GM21619 (cell line): ENCODE results near the gene CALU.

Source experiments
- ATAC-seq: cut with Tn5 transposase; IDR thresholded peaks from one replicate; pipeline ENCODE4 v1.9.1; 2021; ENCODE audit not compliant: unreplicated experiment

CALU gene

GRCh38 chr7:128739048-128739962 is at the start of gene CALU:
Gene CALU (plus strand): TSS chr7:128739359. CDS start chr7:128748584, 9,225 bp downstream.
- peak; percentile 98 for ATAC-seq

GRCh38 chr7:128691227-128691626 is 47.9 kb upstream of the CALU start:
- no peak for ATAC-seq

GRCh38 chr7:128692623-128693270 is 46.4 kb upstream of the CALU start:
- ATAC-seq = no peak

GRCh38 chr7:128693373-128694015 is 45.7 kb upstream of the CALU start:
- ATAC-seq = no peak

- no peak for ATAC-seq
Observed at GRCh38 chr7:128694738-128695137, 44.4 kb upstream of the CALU start.

GRCh38 chr7:128697302-128697905 is 41.8 kb upstream of the CALU start:
- no peak for ATAC-seq

GRCh38 chr7:128699196-128699712 is 39.9 kb upstream of the CALU start:
- ATAC-seq = no peak

GRCh38 chr7:128699895-128700294 is 39.3 kb upstream of the CALU start:
- ATAC-seq = no peak

GRCh38 chr7:128701062-128701785 is 37.9 kb upstream of the CALU start:
- ATAC-seq = no peak

- ATAC-seq = no peak
Observed at GRCh38 chr7:128703609-128704241, 35.4 kb upstream of the CALU start.

- ATAC-seq = no peak
Observed at GRCh38 chr7:128705891-128706333, 33.2 kb upstream of the CALU start.

- no peak for ATAC-seq
Observed at GRCh38 chr7:128707752-128708151, 31.4 kb upstream of the CALU start.

- no peak for ATAC-seq
Observed at GRCh38 chr7:128708235-128708634, 30.9 kb upstream of the CALU start.

GRCh38 chr7:128708824-128709223 is 30.3 kb upstream of the CALU start:
- no peak for ATAC-seq

- no peak for ATAC-seq
Observed at GRCh38 chr7:128710481-128710880, 28.7 kb upstream of the CALU start.

GRCh38 chr7:128713794-128714193 is 25.4 kb upstream of the CALU start:
- no peak for ATAC-seq

- no peak for ATAC-seq
Observed at GRCh38 chr7:128714701-128715495, 24.3 kb upstream of the CALU start.

- no peak for ATAC-seq
Observed at GRCh38 chr7:128718967-128719642, 20.1 kb upstream of the CALU start.

GRCh38 chr7:128721376-128721775 is 17.8 kb upstream of the CALU start:
- no peak for ATAC-seq
